Spleen (tissue), 11 donors: ENCODE data around the gene TRIM2. TPM values are rescaled to one million over a fixed set of nuclear protein-coding genes. Genes with fewer than 3 reads are reported as not detected.
A peak's percentile ranks its signal among the peaks of the same experiment; 100 is the strongest.
"Not testable (repeated sequence)": the region's sequence is repeated elsewhere in the genome, so short reads cannot be mapped to it uniquely, and the experiment has no call there.

Experiments
- DNase-seq: peaks from one replicate; pipeline ENCODE4 v3.0.0-alpha.2; 2020
- H3K27ac ChIP-seq, 8 donors: fragments of 200-600 bp; sonication (generic) in 7 of 8; 1 replicate in 4 of 8; 2 replicates in 4 of 8; pipeline versions ENCODE4 v1.5.0 to v1.8.0; 2016 to 2021; ENCODE audit warnings: inconsistent platforms in 4 of 8, mild to moderate bottlenecking in 4 of 8, moderate library complexity in 1 of 8
- H3K27me3 ChIP-seq, 7 donors: fragments of 200-600 bp; sonication (generic) in 6 of 7; replicated peaks in 1 of 7; 1 replicate in 4 of 7; 2 replicates in 3 of 7; pipeline versions ENCODE4 v1.5.0 to v1.8.0; 2016 to 2021; ENCODE audit warnings: inconsistent platforms in 3 of 7, mild to moderate bottlenecking in 1 of 7
- H3K36me3 ChIP-seq, 6 donors: fragments of 200-600 bp; sonication (generic) in 5 of 6; 1 replicate in 4 of 6; 2 replicates in 2 of 6; pipeline versions ENCODE4 v1.5.0 to v1.8.0; 2016 to 2021; ENCODE audit warnings: inconsistent platforms in 2 of 6
- H3K4me1 ChIP-seq, 6 donors: fragments of 200-600 bp; sonication (generic) in 5 of 6; 1 replicate in 3 of 6; 2 replicates in 3 of 6; pipeline versions ENCODE4 v1.5.0 to v1.8.0; 2016 to 2021; ENCODE audit warnings: inconsistent platforms in 3 of 6
- H3K4me3 ChIP-seq, 8 donors: fragments of 200-600 bp; sonication (generic) in 7 of 8; 1 replicate in 4 of 8; 2 replicates in 4 of 8; pipeline versions ENCODE4 v1.5.0 to v1.8.0; 2016 to 2021; ENCODE audit warnings: inconsistent platforms in 4 of 8, mild to moderate bottlenecking in 4 of 8, moderate library complexity in 2 of 8
- H3K9me3 ChIP-seq, 8 donors: fragments of 200-600 bp; sonication (generic) in 7 of 8; 1 replicate in 4 of 8; 2 replicates in 4 of 8; pipeline versions ENCODE4 v1.5.0 to v1.8.0; 2016 to 2021; ENCODE audit warnings: inconsistent platforms in 4 of 8
- CTCF ChIP-seq, 11 experiments: fragments of 200-600 bp in 7 of 11; fragments of 450-650 bp in 4 of 11; sonication (generic) in 4 of 11; IDR thresholded peaks in 8 of 11; conservative IDR thresholded peaks in 3 of 11; 1 replicate in 7 of 11; 2 replicates in 4 of 11; pipeline versions ENCODE4 v1.4.0 to v1.8.0; 2016 to 2021; ENCODE audit warnings: antibody characterized with exemption in 11 of 11, inconsistent platforms in 4 of 11, mild to moderate bottlenecking in 1 of 11
- POLR2A ChIP-seq, 3 donors: fragments of 450-650 bp; IDR thresholded peaks; one replicate each; pipeline ENCODE4 v1.5.1; 2017; ENCODE audit warnings: antibody characterized with exemption in 3 of 3, mild to moderate bottlenecking in 1 of 3
- POLR2AphosphoS5 ChIP-seq, 3 donors: sonication (generic); formaldehyde crosslinking; IDR thresholded peaks; one replicate each; pipeline ENCODE4 v1.5.1; 2017; ENCODE audit warnings: antibody characterized with exemption in 3 of 3
- WGBS, 5 donors: extraction: QIAGEN DNeasy Blood & Tissue Kit in 3 of 5; methylation state at CpG; one replicate each; pipeline versions ENCODE4 v1.1.5 to v1.1.7; 2013 to 2018; 5-methylcytosine and 5-hydroxymethylcytosine counted together
- intact Hi-C: fragments of 100-400 bp; cut with DNase I; formaldehyde crosslinking; loops from one replicate; pipeline ENCODE4 v1.15.0; 2023; ENCODE audit warnings: low total_unique reads
- polyA plus RNA-seq, 3 donors: library from polyadenylated mRNA; stranded (reverse); fragments of 200-250 nt; gene quantifications; one replicate each; pipeline ENCODE4 v1.2.1, GENCODE V29; 2013
- total RNA-seq, 7 donors: library from RNA; depleted of rRNA in 3 of 7; stranded (reverse); fragments of >200 nt in 3 of 7; fragmentation: NEBNext Ultra II Directional in 4 of 7; extraction: Animal tissue kit (Norgen Biotek cat#: 25700) in 4 of 7; gene quantifications; one replicate each; pipeline versions ENCODE4 v1.1.0 to v1.2.1, GENCODE V29; 2016 to 2021
- donor health status: healthy with polysubstance abuse.
- donor health status: DM: no; HTN: no; CAD: no; lungs with moderate emphysema.
- donor health status: DM: no; HTN: no; CAD: no.
- donor health status: Bipolar disorder and iron deficiency.
- donor health status: healthy.
- donor health status: DM: no; HTN: no; CAD: no.
- donor health status: DM: yes; HTN: yes; CAD: no.

The TRIM2 gene
- total and polyA plus RNA-seq, 10 donors, result 3.2 to 77.9 (median 45.3) TPM

- 86 to 92% (median 87%) methylated on average over 5 of the region's 5 CpGs for WGBS, 5 donors
- Histone ChIP-seq H3K27me3 (no peaks in the 10 kb centered on the region), H3K4me3 (no peak overlapping the region), H3K4me1 (no peaks in the 10 kb centered on the region), H3K9me3 (no peaks in the 10 kb centered on the region), H3K27ac (no peak overlapping the region), H3K36me3 (no peaks in the 10 kb centered on the region)
- DNase-seq, result no peak
- intact Hi-C loops, result no loop called here
- TF ChIP-seq POLR2A (IDR thresholded peaks at IDR 0.05), result no peak
- TF ChIP-seq CTCF (IDR thresholded peaks at IDR 0.05 in 8 of 11, conservative IDR thresholded peaks at IDR 0.05 in 3 of 11), result no peak
- TF ChIP-seq POLR2AphosphoS5 (IDR thresholded peaks at IDR 0.05), result no peak
Observed at GRCh38 chr4:153191795-153192363, 12.4 kb upstream of the TRIM2 start.

GRCh38 chr4:153197301-153197700 lies 6.9 kb upstream of the TRIM2 start:
- no peaks in the 10 kb centered on the region for H3K9me3 ChIP-seq
- H3K4me1 ChIP-seq, result no peaks in the 10 kb centered on the region
- no peak overlapping the region for H3K27ac ChIP-seq
- H3K27me3 ChIP-seq, result no peaks in the 10 kb centered on the region
- H3K4me3 ChIP-seq, result no peak overlapping the region
- DNase-seq, result no peak
- TF ChIP-seq POLR2A (IDR thresholded peaks at IDR 0.05) (no peak), CTCF (IDR thresholded peaks at IDR 0.05 in 8 of 11, conservative IDR thresholded peaks at IDR 0.05 in 3 of 11) (no peak), POLR2AphosphoS5 (IDR thresholded peaks at IDR 0.05) (no peak)
- H3K36me3 ChIP-seq, result no peaks in the 10 kb centered on the region
- intact Hi-C loops, result no loop called here
- WGBS, 5 donors, result 83 to 92% (median 91%) methylated on average over 3 to 5 of the region's 5 CpGs

- Histone ChIP-seq H3K36me3 (no peaks in the 10 kb centered on the region), H3K27ac (no peak overlapping the region), H3K4me3 (no peak overlapping the region), H3K4me1 (peaks cover 0 to 1% (median 0%) of the 10 kb centered on the region in 6 donors), H3K9me3 (no peaks in the 10 kb centered on the region), H3K27me3 (no peaks in the 10 kb centered on the region)
- 89 to 97% (median 90%) methylated on average over 1 of the region's 1 CpG for WGBS, 5 donors
- no peak for TF ChIP-seq POLR2A (IDR thresholded peaks at IDR 0.05)
- no peak for TF ChIP-seq CTCF (IDR thresholded peaks at IDR 0.05 in 8 of 11, conservative IDR thresholded peaks at IDR 0.05 in 3 of 11)
- TF ChIP-seq POLR2AphosphoS5 (IDR thresholded peaks at IDR 0.05), result no peak
- no peak for DNase-seq
- intact Hi-C loops, result no loop called here
Observed at GRCh38 chr4:153198719-153199118, 5.5 kb upstream of the TRIM2 start.

- intact Hi-C loops, H3K27me3 ChIP-seq, H3K9me3 ChIP-seq, H3K36me3 ChIP-seq, DNase-seq: not testable (repeated sequence)
- Histone ChIP-seq H3K4me1 (peaks cover 0 to 40% (median 6%) of the 10 kb centered on the region in 6 donors), H3K27ac (peak overlapping the region in 7 of 8 donors; percentile 35 to 78 (median 68)), H3K4me3 (peak overlapping the region in 4 of 8 donors; percentile 29 to 61 (median 36))
- WGBS, 5 donors, result 74 to 84% (median 78%) methylated on average over 5 of the region's 5 CpGs
Observed at GRCh38 chr4:153203746-153204145, 497 bp upstream of the TRIM2 start.
